Liver (tissue), 9 donors: ENCODE data around the gene NTHL1. TPM values are rescaled to one million over a fixed set of nuclear protein-coding genes. Genes with fewer than 3 reads are reported as not detected.

ENCODE experiments used
- DNase-seq: peaks from one replicate; pipeline ENCODE4 v3.0.0-alpha.2; 2017; ENCODE audit warnings: low spot score
- H3K27ac ChIP-seq, 2 donors: one replicate each; pipeline ENCODE4 v1.7.0; 2013; ENCODE audit warnings: inconsistent platforms in 2 of 2, low read length in 2 of 2, control low read depth in 1 of 2, low read depth in 1 of 2, mild to moderate bottlenecking in 1 of 2
- H3K27me3 ChIP-seq, 4 donors: one replicate each; pipeline versions ENCODE4 v1.6.1 to v1.7.0; 2013; ENCODE audit warnings: low read length in 3 of 4, inconsistent platforms in 1 of 4, mild to moderate bottlenecking in 1 of 4, moderate library complexity in 1 of 4; ENCODE audit not compliant: control insufficient read depth in 4 of 4, insufficient read depth in 4 of 4
- H3K36me3 ChIP-seq, 4 donors: one replicate each; pipeline versions ENCODE4 v1.6.1 to v1.7.0; 2013; ENCODE audit warnings: low read length in 3 of 4, mild to moderate bottlenecking in 3 of 4, low read depth in 1 of 4, moderate library complexity in 1 of 4; ENCODE audit not compliant: control insufficient read depth in 4 of 4, insufficient read depth in 3 of 4
- H3K4me1 ChIP-seq, 4 donors: one replicate each; pipeline versions ENCODE4 v1.6.1 to v1.7.0; 2013; ENCODE audit warnings: low read length in 3 of 4, mild to moderate bottlenecking in 3 of 4, moderate library complexity in 1 of 4; ENCODE audit not compliant: control insufficient read depth in 4 of 4, insufficient read depth in 4 of 4
- H3K4me3 ChIP-seq, 3 donors: one replicate each; pipeline versions ENCODE4 v1.6.1 to v1.7.0; 2013; ENCODE audit warnings: low read length in 3 of 3, control low read depth in 1 of 3, low read depth in 1 of 3, mild to moderate bottlenecking in 1 of 3
- H3K9ac ChIP-seq, 2 donors: one replicate each; pipeline ENCODE4 v1.7.0; 2013; ENCODE audit warnings: low read length in 2 of 2, mild to moderate bottlenecking in 2 of 2, moderate library complexity in 2 of 2, control low read depth in 1 of 2, low read depth in 1 of 2
- H3K9me3 ChIP-seq, 4 donors: one replicate each; pipeline versions ENCODE4 v1.6.1 to v1.7.0; 2013; ENCODE audit warnings: low read length in 3 of 4; ENCODE audit not compliant: control insufficient read depth in 4 of 4
- ATF3 ChIP-seq: IDR thresholded peaks from 2 replicates; pipeline ENCODE4 v1.6.1; 2016; ENCODE audit warnings: antibody characterized with exemption
- CTCF ChIP-seq: fragments of 150-350 bp; IDR thresholded peaks from 2 replicates; pipeline ENCODE4 v1.5.1; 2017; ENCODE audit warnings: improper control_type of control experiment, low read depth, low read length; ENCODE audit not compliant: missing input control
- EGR1 ChIP-seq, 2 donors: IDR thresholded peaks; 2 replicates each; pipeline ENCODE4 v1.6.1; 2016 to 2018; ENCODE audit warnings: antibody characterized with exemption in 2 of 2, low read depth in 2 of 2
- FOXA1 ChIP-seq: IDR thresholded peaks from 2 replicates; pipeline ENCODE4 v1.6.1; 2016; ENCODE audit warnings: antibody characterized with exemption
- FOXA2 ChIP-seq: IDR thresholded peaks from 2 replicates; pipeline ENCODE4 v1.6.1; 2016; ENCODE audit warnings: antibody characterized with exemption
- HNF4A ChIP-seq, 2 donors: conservative IDR thresholded peaks; 2 replicates each; pipeline ENCODE4 v1.6.1; 2016; ENCODE audit warnings: antibody characterized with exemption in 2 of 2, mild to moderate bottlenecking in 2 of 2
- JUND ChIP-seq, 2 donors: IDR thresholded peaks; 2 replicates each; pipeline ENCODE4 v1.6.1; 2016; ENCODE audit warnings: antibody characterized with exemption in 2 of 2
- MAX ChIP-seq: IDR thresholded peaks from 2 replicates; pipeline ENCODE4 v1.6.1; 2016; ENCODE audit warnings: antibody characterized with exemption
- NR2F2 ChIP-seq: IDR thresholded peaks from 2 replicates; pipeline ENCODE4 v1.6.1; 2016; ENCODE audit warnings: antibody characterized with exemption
- RAD21 ChIP-seq, 2 donors: IDR thresholded peaks; 2 replicates each; pipeline ENCODE4 v1.6.1; 2016; ENCODE audit warnings: antibody characterized with exemption in 2 of 2, mild to moderate bottlenecking in 2 of 2
- REST ChIP-seq: IDR thresholded peaks from 2 replicates; pipeline ENCODE4 v1.6.1; 2016; ENCODE audit warnings: antibody characterized with exemption, mild to moderate bottlenecking
- RXRA ChIP-seq, 2 donors: IDR thresholded peaks; 2 replicates each; pipeline ENCODE4 v1.6.1; 2017 to 2018; ENCODE audit warnings: antibody characterized with exemption in 2 of 2, mild to moderate bottlenecking in 1 of 2
- SP1 ChIP-seq: IDR thresholded peaks from 2 replicates; pipeline ENCODE4 v1.6.1; 2018; ENCODE audit warnings: antibody characterized with exemption, mild to moderate bottlenecking
- YY1 ChIP-seq: IDR thresholded peaks from 2 replicates; pipeline ENCODE4 v1.6.1; 2016; ENCODE audit warnings: antibody characterized with exemption, mild to moderate bottlenecking
- ZBTB33 ChIP-seq: IDR thresholded peaks from 2 replicates; pipeline ENCODE4 v1.6.1; 2016; ENCODE audit warnings: antibody characterized with exemption
- WGBS: extraction: QIAGEN DNeasy Blood & Tissue Kit; methylation state at CpG from one replicate; pipeline ENCODE4 v1.1.7; 2013; 5-methylcytosine and 5-hydroxymethylcytosine counted together
- polyA plus RNA-seq, 2 donors: library from polyadenylated mRNA; stranded (reverse) in 1 of 2; unstranded in 1 of 2; fragments of 200-250 nt in 1 of 2; fragments of >200 nt in 1 of 2; fragmentation: Nextera tagmentation in 1 of 2; extraction: Ambion mirVana in 1 of 2; gene quantifications; one replicate each; pipeline versions ENCODE4 v1.2.1 to v1.2.3, GENCODE V29; 2013 to 2015
- total RNA-seq, 2 donors: library from RNA; depleted of rRNA; stranded (reverse); fragments of >200 nt; gene quantifications; one replicate each; pipeline ENCODE4 v1.2.3, GENCODE V29; 2014
- donor health status: healthy.
- donor health status: healthy.
- donor health status: healthy.
- donor health status: healthy.
- donor health status: healthy.

The NTHL1 gene
- total and polyA plus RNA-seq, 4 donors, result 10.4 to 166 (median 19.1) TPM

GRCh38 chr16:2016407-2016922, 31.2 kb downstream of the NTHL1 start:
- TF ChIP-seq RAD21 (IDR thresholded peaks at IDR 0.05), result peak in 1 of 2 donors; percentile 4
- TF ChIP-seq MAX, result no peak
- no peak for TF ChIP-seq EGR1 (IDR thresholded peaks at IDR 0.05; ENCODE audit: low read depth in 2 of 2)
- TF ChIP-seq CTCF, result peak; percentile 13
- TF ChIP-seq FOXA2, result no peak
- TF ChIP-seq HNF4A (conservative IDR thresholded peaks at IDR 0.05), result no peak
- no peak for TF ChIP-seq SP1
- no peak for TF ChIP-seq YY1
- TF ChIP-seq ATF3, result no peak
- no peak for TF ChIP-seq NR2F2
- no peak for TF ChIP-seq FOXA1
- TF ChIP-seq ZBTB33, result no peak
- TF ChIP-seq REST, result no peak
- Histone ChIP-seq H3K4me3 (no peak overlapping the region), H3K4me1 (peaks cover 8 to 16% (median 12%) of the 10 kb centered on the region in 4 donors), H3K27ac (no peak overlapping the region), H3K27me3 (no peaks in the 10 kb centered on the region), H3K9ac (no peak overlapping the region), H3K36me3 (no peaks in the 10 kb centered on the region), H3K9me3 (no peaks in the 10 kb centered on the region)
- 58% methylated on average over 13 of the region's 13 CpGs for WGBS
- no peak for DNase-seq

GRCh38 chr16:2015947-2016208, 31.8 kb downstream of the NTHL1 start:
- no peak overlapping the region for H3K9ac ChIP-seq
- DNase-seq, result no peak
- H3K27ac ChIP-seq, result no peak overlapping the region
- H3K4me1 ChIP-seq, result peaks cover 8 to 16% (median 12%) of the 10 kb centered on the region in 4 donors
- WGBS, result 86% methylated on average over 7 of the region's 7 CpGs
- no peaks in the 10 kb centered on the region for H3K36me3 ChIP-seq
- TF ChIP-seq EGR1 (IDR thresholded peaks at IDR 0.05; ENCODE audit: low read depth in 2 of 2) (no peak), JUND (IDR thresholded peaks at IDR 0.05) (no peak), NR2F2 (no peak), RXRA (IDR thresholded peaks at IDR 0.05) (no peak), CTCF (no peak), REST (no peak), HNF4A (conservative IDR thresholded peaks at IDR 0.05) (no peak)
- H3K9me3 ChIP-seq, result no peaks in the 10 kb centered on the region
- H3K27me3 ChIP-seq, result no peaks in the 10 kb centered on the region
- H3K4me3 ChIP-seq, result no peak overlapping the region
